ENCODE measurements around the gene LIPK. TPM values are rescaled to one million over a fixed set of nuclear protein-coding genes. Genes with fewer than 3 reads are reported as not detected.

The LIPK gene
- total and polyA plus RNA-seq, 8 donors, result not detected

DNA sequence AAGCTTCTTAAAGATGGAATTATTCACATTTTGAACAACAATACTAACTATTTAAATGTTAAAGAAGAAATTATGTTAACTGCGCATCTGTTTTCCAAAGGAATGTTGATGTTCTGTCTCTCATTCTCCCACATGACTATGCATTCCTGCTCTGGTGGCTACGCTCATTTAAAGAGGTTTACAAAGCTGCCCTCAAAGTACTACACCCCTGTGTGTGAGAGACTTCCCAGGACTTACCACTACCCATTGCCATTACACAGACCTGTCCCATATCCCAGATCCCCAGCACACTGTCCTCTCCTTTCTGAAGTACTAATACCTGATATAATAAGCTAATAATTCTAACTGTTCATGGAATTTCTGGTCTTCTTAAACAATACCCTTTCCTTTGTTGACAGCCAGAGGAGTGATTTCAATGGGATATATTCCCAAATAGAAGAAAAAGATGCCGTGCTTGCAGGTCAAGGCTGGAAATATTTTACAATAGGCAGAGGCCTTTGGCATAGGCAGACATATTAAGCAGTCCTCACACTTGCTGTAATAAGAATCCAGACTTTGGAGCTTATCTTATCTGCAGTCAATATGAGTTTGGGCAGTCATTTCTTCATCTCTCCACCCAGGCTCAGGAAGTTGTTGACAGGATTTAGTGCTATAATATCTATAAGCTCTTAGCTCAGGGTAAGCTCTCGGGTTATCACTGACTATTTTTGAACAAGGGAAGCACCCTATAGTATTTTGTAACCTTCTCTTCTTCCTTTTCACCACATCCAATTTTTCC, 29.6 kb upstream of the LIPK start:
- H3K9me3 ChIP-seq, result no peaks in the 10 kb centered on the region
- no peak for FAIRE-seq
- no peak overlapping the region for H3K4me3 ChIP-seq
- intact Hi-C loops (cut with DNase I), result no loop called here
- no peaks in the 10 kb centered on the region for H3K27me3 ChIP-seq
- no peak overlapping the region for H3K27ac ChIP-seq
- TF ChIP-seq CTCF (IDR thresholded peaks at IDR 0.05), result no peak
- no peak for ATAC-seq
- WGBS, 2 donors, result 59 to 85% methylated on average over 4 of the region's 4 CpGs
- H3K4me1 ChIP-seq, result no peaks in the 10 kb centered on the region
- no peak for DNase-seq
- H3K36me3 ChIP-seq, result no peaks in the 10 kb centered on the region

GRCh38 chr10:88680958-88681357, 25.1 kb upstream of the LIPK start:
- 85 to 94% methylated on average over 4 of the region's 4 CpGs for WGBS, 2 donors
- Histone ChIP-seq H3K4me3 (no peak overlapping the region), H3K36me3 (no peaks in the 10 kb centered on the region), H3K4me1 (no peaks in the 10 kb centered on the region), H3K9me3 (no peaks in the 10 kb centered on the region), H3K27me3 (no peaks in the 10 kb centered on the region), H3K27ac (no peak overlapping the region)
- TF ChIP-seq CTCF (IDR thresholded peaks at IDR 0.05), result no peak
- intact Hi-C loops (cut with DNase I), result no loop called here
- no peak for FAIRE-seq
- no peak for ATAC-seq
- no peak for DNase-seq

DNA sequence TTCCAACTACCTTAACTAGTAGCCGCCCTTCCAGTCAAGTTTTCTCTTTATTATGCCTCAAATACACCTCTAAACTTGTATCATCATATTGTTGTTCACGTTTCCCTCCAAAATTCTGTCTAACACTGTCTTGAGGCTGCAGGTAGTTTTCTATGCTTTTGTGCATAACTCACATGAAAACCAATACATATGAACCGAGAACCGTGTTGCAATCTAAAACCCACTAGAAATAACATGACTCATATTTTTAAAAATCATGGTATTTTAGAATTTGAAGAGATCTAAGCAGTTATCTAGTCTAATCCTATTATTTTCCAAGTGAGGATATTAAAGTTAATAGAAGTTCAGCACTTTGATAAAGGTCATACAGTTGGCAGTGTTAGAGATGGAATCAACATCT, 23.6 kb upstream of the LIPK start:
- 75 to 79% methylated on average over 4 of the region's 4 CpGs for WGBS, 2 donors
- no peak for ATAC-seq

GRCh38 chr10:88687853-88688467, 18.1 kb upstream of the LIPK start:
- H3K27me3 ChIP-seq, result no peaks in the 10 kb centered on the region
- no peaks in the 10 kb centered on the region for H3K9me3 ChIP-seq
- TF ChIP-seq CTCF (IDR thresholded peaks at IDR 0.05), result peak; percentile 30 to 63 (median 56)
- DNase-seq (no peak), FAIRE-seq (peak; percentile 47), ATAC-seq (peak in 2 of 4 donors; percentile 69 to 70)
- H3K4me3 ChIP-seq, result no peak overlapping the region
- intact Hi-C loops (cut with DNase I), result no loop called here
- no peak overlapping the region for H3K27ac ChIP-seq
- H3K36me3 ChIP-seq, result no peaks in the 10 kb centered on the region
- no peaks in the 10 kb centered on the region for H3K4me1 ChIP-seq

More for the DNA sequence above, 23.6 kb upstream of the LIPK start:
- Histone ChIP-seq H3K36me3 (no peaks in the 10 kb centered on the region), H3K4me3 (no peak overlapping the region), H3K4me1 (no peaks in the 10 kb centered on the region), H3K27me3 (no peaks in the 10 kb centered on the region), H3K9me3 (no peaks in the 10 kb centered on the region), H3K27ac (no peak overlapping the region)
- TF ChIP-seq CTCF (IDR thresholded peaks at IDR 0.05), result no peak
- intact Hi-C loops (cut with DNase I), result no loop called here
- DNase-seq, result no peak
- FAIRE-seq, result no peak

GRCh38 chr10:88689366-88689765, 16.7 kb upstream of the LIPK start:
- Histone ChIP-seq H3K4me3 (no peak overlapping the region), H3K36me3 (no peaks in the 10 kb centered on the region), H3K27me3 (no peaks in the 10 kb centered on the region), H3K27ac (no peak overlapping the region), H3K4me1 (no peaks in the 10 kb centered on the region), H3K9me3 (no peaks in the 10 kb centered on the region)
- ATAC-seq, result no peak
- intact Hi-C loops (cut with DNase I), result no loop called here
- WGBS, 2 donors, result 88 to 95% methylated on average over 6 of the region's 6 CpGs
- no peak for TF ChIP-seq CTCF (IDR thresholded peaks at IDR 0.05)
- no peak for DNase-seq
- FAIRE-seq, result no peak

Measured in pancreas (tissue), 10 donors.